GM21381 (cell line): Measurements from ENCODE around the gene IZUMO4.

Source experiments
- ATAC-seq: cut with Tn5 transposase; IDR thresholded peaks from one replicate; pipeline ENCODE4 v1.9.1; 2021; ENCODE audit warnings: mild to moderate bottlenecking, moderate library complexity; ENCODE audit not compliant: unreplicated experiment

Gene IZUMO4

GRCh38 chr19:2142173-2142829 is 45.6 kb downstream of the IZUMO4 start:
- ATAC-seq: no peak

DNA sequence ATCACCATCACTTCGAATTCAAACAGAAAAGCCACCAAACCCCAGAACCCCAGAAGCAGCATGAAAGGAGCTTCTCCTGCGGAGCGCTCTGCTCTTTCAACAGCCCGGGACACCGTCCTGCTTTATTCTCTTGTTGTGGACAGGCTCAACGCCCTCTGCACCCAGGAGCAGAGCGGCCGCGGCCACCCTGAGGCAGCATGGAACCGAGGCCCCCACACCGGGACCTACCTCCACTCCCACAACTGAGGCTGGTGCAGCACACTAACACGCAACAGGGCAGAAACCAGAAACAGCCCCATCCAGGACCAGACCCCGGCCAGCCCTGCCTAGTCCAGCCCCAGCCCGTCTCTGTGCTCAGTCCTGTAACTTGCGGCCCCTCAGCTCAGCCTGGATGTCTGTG is 47.5 kb downstream of the IZUMO4 start:
- ATAC-seq: no peak

GRCh38 chr19:2145831-2146241 is 49.1 kb downstream of the IZUMO4 start:
- no peak for ATAC-seq

DNA sequence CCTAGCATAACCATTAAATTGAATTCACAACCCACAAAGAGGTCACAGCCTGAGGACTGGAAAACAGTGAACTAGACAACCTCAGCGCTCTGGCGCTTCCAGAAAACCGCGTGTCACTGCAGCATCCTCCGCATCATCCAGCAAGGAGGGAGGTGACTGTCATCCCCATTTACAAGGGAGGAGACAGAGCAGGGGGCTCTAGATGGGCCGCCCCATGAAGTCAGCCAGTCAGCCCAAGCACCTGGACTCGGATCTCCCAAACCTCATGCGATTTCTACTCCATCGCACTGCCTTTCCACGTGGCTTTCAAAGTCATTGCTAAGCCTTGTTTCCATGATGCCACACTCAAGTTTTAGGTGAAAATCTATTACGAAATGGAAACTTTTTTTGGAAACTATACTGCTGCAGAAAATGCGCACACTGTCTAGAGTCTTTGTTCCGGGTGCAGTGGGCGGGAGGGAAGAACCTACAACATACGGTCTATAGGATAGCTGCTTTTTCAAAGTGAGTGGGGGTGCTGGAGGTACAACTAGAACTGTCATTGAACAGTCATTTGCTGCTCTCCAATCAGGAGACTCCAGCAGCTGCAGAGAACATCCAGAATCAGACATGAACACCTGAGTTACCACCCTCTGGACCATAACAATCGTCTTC is 51.9 kb downstream of the IZUMO4 start:
- ATAC-seq: no peak
